Measurements from ENCODE around the gene RRP1B.
"Not testable (repeated sequence)": the region's sequence is repeated elsewhere in the genome, so short reads cannot be mapped to it uniquely, and the experiment has no call there.

RRP1B gene

GRCh38 chr21:43644071-43644470 is 15.3 kb upstream of the RRP1B start:
- no peak for DNase-seq

GRCh38 chr21:43644609-43645008 is 14.8 kb upstream of the RRP1B start:
- no peak for DNase-seq

GRCh38 chr21:43645136-43645891 is 14.0 kb upstream of the RRP1B start:
- peak; percentile 57 for DNase-seq

GRCh38 chr21:43645976-43646375 is 13.4 kb upstream of the RRP1B start:
- DNase-seq, result no peak

- peak; percentile 74 for DNase-seq
These were observed 12.7 kb upstream of the RRP1B start for GRCh38 chr21:43646550-43647260.

GRCh38 chr21:43648171-43648570 is 11.2 kb upstream of the RRP1B start:
- no peak for DNase-seq

GRCh38 chr21:43651926-43652325 is 7.4 kb upstream of the RRP1B start:
- DNase-seq, result not testable (repeated sequence)

GRCh38 chr21:43652616-43653015 is 6.7 kb upstream of the RRP1B start:
- no peak for DNase-seq

- DNase-seq, result no peak
These were observed 5.7 kb upstream of the RRP1B start for GRCh38 chr21:43653626-43654025.

- DNase-seq, result no peak
These were observed 4.4 kb upstream of the RRP1B start for GRCh38 chr21:43654806-43655489.

GRCh38 chr21:43657355-43658087 is 1.8 kb upstream of the RRP1B start:
- DNase-seq, result peak; percentile 14

GRCh38 chr21:43658088-43658741 is 1.1 kb upstream of the RRP1B start:
- no peak for DNase-seq

GRCh38 chr21:43658769-43659135 is 608 bp upstream of the RRP1B start:
- DNase-seq, result no peak

GRCh38 chr21:43662286-43662685 is 2.9 kb downstream of the RRP1B start:
- no peak for DNase-seq

- DNase-seq, result no peak
These were observed 3.7 kb downstream of the RRP1B start for GRCh38 chr21:43663033-43663432.

- DNase-seq, result no peak
These were observed 5.0 kb downstream of the RRP1B start for GRCh38 chr21:43664358-43664757.

GRCh38 chr21:43665879-43666278 is 6.5 kb downstream of the RRP1B start:
- DNase-seq, result no peak

- no peak for DNase-seq
These were observed 8.0 kb downstream of the RRP1B start for GRCh38 chr21:43667191-43667904.

- no peak for DNase-seq
These were observed 10.7 kb downstream of the RRP1B start for GRCh38 chr21:43669828-43670605.

- no peak for DNase-seq
These were observed 16.5 kb downstream of the RRP1B start for GRCh38 chr21:43675871-43676270.

GRCh38 chr21:43676391-43676790 is 17.0 kb downstream of the RRP1B start:
- DNase-seq, result no peak
